HuH-7.5 (cell line): ENCODE results near the gene CHST10.

ENCODE experiments used
- DNase-seq: peaks from one replicate; pipeline ENCODE4 v3.0.0; 2011; ENCODE audit warnings: low spot score

Gene CHST10

GRCh38 chr2:100413571-100413970, 3.9 kb downstream of the CHST10 start:
- DNase-seq: no peak

GRCh38 chr2:100412881-100413321, 4.6 kb downstream of the CHST10 start:
- DNase-seq: no peak

GRCh38 chr2:100412466-100412865, 5.0 kb downstream of the CHST10 start:
- DNase-seq: no peak

DNA sequence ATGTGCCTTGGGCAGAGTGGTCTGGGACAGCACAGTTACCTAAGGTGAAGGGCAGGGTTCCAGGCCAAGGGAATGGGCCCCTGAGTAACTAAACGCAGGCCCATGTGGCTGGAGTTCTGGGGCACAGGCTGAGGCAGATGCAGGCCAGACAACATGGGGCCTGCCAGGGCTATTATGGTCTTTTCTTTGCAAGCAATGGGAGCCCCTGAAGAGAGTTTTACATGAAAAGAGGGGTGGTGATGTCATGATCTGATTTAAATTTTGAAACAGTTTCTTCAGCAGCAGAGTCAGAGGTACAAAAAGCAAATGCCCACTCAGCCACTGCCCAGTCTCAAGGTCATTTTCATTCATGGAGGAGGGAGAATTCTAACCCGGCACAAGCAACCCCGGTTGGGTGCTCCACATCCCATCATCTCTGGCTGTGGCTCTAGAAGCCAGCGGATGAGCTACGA, 5.6 kb downstream of the CHST10 start:
- DNase-seq: no peak

GRCh38 chr2:100409975-100410647, 7.4 kb downstream of the CHST10 start:
- DNase-seq: no peak

DNA sequence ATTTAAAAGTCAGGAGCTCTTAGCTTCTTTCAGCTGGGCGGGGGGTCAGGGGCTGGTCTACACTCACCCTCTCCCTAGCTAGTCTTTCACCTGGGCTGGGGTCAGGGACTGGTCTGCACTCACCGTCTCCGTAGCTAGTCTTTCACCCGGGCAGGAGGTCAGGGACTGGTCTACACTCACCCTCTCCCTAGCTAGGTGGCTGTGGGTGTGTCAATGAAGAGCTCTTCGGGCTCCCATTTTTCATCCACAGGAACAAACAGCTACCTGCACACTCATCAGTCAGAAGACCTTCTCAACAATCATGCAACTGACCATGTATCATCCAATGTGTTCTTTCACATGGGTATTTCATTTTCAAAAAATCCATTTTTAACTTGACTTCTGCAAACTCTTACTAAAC, 8.0 kb downstream of the CHST10 start:
- no peak for DNase-seq

GRCh38 chr2:100408941-100409340, 8.5 kb downstream of the CHST10 start:
- no peak for DNase-seq

DNA sequence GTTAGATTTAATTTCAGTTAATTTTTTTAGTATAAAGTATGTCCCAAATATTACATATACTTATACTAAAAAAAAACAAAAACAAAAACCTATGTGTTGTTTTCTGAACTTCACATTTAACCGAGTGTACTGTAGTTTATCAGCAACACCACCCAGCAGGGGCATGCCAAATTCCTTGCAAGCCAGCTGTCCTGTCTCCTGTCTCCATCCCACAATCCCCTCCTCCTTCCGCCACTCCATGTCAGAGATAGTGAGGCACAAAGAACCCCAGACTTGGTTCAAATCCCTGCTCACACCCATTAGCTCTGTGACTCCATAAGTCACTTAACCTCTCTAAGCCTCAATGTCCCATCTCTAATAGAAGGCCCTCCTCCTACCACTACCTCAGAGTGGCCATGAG, 9.4 kb downstream of the CHST10 start:
- DNase-seq: no peak

GRCh38 chr2:100407563-100407962, 9.9 kb downstream of the CHST10 start:
- DNase-seq: no peak

- DNase-seq: no peak
These were observed 10.4 kb downstream of the CHST10 start for GRCh38 chr2:100407073-100407472.

- DNase-seq: no peak
These were observed 11.4 kb downstream of the CHST10 start for GRCh38 chr2:100406120-100406508.

DNA sequence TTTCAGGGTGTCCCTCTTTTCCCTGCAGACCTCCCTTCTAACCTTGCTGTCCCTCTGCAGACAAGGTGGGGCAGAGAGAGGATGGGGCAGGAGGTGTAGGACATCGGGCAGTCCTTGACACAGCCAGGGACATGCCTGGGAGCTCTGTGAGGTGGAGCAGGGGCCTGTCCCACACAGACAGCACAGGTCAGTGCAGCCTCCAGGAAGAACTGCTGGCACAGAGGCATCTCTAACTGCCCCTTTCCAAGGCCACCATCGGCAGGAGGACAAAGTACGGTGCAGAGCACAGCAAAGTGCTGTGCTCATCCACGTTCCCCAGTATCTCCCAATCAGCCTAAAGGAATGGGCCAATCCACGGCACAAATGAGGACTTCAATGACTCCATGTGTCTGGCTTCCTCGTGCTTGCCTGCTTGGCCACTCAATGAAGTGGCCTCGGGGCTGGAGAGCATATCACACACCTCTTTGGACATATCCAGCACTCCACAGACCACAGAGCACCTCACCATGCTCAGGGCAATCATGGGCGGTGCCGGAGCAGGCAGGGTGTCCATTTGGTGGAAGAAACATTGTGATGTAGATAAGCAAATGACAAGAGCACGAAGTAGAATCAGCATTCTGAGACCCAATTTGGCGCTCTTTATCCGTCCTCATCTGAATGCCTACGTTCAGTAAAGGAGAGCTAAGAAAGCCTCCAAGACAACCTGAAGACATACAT, 11.9 kb downstream of the CHST10 start:
- DNase-seq: no peak

DNA sequence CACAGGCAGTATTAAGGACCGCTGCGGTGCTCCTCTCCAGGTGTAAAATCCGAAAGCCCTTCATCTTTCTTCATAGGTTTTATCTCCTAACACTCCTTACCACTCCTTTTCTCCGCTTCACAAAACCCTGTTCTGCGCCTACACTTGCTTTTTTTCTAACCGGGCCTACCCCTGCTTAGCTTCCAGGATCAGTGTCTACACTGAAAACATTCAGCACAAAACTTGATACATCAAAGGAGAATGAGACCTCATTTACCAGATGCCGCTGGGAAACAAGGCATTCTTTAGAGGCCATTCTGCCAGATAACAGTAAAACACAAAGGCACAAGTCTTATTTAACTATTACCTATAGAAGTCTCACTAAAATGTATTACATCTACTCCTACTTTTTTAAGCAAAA, 13.1 kb downstream of the CHST10 start:
- DNase-seq: no peak

DNA sequence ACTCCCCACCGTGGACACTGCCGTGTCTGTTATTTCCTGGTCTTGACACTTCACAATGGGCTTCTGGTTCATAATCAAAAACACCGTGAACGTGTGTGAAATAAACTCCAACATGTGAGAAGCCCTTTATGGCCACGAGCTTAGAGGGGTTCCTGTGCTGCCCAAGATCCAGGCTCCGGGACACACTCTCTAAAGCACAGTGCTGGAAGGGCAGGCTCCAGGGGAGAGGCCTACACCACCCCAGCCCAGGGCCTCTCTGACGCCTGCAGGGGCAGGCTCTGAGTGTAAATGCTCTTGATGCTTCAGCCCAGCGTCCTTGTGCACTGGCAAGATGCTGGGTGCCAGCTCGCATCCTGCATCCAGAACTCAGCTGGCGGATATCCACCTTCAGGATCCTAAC, 13.7 kb downstream of the CHST10 start:
- no peak for DNase-seq

DNA sequence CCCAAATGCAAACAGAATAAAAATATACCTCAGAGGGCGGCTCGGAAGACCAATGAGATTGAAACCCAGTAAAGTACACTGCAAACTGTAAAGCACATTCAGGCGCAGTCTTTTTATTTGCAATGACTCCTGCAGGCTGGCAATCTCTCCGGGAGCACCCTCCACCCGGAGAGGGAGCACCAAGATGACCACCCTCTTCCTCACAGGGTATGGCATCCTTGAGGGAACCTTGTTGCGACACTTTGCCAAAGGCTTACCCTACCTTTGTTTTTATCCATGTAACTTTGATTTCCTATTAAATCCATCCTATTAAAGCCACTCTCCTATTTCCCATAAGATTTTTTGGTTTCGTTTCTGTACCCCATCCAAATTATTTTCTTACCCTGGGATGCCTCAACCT, 16.2 kb downstream of the CHST10 start:
- DNase-seq: no peak

- no peak for DNase-seq
These were observed 17.8 kb downstream of the CHST10 start for GRCh38 chr2:100399714-100400113.

- no peak for DNase-seq
These were observed 19.5 kb downstream of the CHST10 start for GRCh38 chr2:100397976-100398375.

GRCh38 chr2:100397118-100397860, 20.2 kb downstream of the CHST10 start:
- no peak for DNase-seq

DNA sequence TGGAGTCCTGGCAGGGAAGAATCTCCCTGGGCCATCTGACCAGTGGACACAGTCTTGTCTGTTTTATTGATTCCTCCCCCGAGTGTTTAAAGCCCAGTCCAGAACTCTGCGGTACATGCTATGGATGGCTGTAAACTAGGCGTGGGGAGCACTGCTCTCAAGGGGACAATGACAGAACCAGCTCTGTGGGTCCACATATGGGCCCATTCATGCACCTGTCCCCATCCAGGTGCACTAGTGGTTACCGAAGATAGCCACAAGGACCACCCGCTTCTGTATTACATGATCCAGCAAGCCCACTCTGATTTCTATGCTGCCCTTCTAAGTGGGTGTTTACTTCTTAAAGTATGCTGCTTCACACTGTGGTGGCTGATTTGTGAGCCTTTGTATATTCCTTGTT, 21.0 kb downstream of the CHST10 start:
- DNase-seq: no peak

DNA sequence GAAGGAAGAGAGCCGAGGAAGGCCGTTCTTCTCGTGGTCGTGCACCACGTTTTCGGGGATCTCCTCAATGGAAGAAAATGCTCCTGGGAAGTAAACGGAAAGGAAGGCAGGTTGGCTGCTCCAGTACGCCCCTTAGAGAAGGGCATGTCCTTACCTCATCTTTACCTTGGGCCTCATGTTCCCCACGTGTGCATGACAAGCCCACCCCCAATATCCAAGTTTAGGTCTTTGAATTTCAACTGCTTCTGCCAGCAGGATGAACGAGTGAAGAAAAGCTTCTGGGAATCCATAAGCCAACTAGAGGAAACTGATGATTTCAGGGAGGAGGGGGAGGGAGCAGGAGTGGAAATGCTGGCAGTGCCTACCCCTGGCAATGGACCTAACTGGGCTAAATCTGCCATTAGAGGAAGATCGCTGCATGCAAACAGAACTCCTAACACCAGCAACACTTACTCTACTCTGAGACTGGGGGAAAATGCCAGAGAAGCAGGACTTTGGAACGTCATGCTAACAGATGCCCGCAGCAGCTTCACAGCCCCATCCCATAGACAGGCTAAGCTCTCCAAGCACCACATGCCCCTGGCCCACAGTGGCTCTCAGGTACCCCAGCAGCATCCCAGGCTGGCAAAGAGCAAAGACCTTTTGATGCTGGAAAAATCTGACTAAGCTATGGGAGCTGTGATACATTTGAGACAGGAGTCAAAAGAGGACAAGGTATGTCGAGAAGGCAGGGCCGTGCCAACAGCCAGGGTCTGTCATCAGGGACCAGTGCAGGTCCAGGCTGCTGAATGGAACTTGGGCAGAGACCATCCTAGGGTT, 21.7 kb downstream of the CHST10 start:
- no peak for DNase-seq

DNA sequence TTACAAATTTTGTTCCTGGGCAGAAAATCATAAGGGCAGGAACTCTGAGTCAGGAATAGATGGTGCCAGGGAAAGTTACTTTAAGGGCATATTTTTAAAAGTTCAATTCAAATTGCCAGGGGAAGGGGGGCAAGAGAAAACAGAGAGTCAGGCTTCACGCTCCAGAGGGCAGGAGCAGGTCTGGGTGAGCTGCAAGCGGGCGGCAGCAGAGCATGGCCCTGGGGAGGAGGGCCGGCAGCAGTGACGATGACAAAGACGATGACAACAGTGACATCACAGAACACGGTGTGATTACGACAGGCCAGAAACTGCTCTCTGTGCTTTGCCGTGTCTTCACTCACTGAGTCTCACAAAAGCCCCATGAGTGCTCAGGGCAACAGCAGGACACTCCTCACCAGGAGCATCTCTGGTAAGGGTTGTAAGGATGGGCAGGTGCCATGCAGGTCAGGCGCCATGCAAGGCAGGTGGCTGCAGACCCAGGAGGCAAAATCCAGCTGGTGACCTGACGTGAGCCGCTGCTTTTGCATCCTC, 23.3 kb downstream of the CHST10 start:
- DNase-seq: no peak

DNA sequence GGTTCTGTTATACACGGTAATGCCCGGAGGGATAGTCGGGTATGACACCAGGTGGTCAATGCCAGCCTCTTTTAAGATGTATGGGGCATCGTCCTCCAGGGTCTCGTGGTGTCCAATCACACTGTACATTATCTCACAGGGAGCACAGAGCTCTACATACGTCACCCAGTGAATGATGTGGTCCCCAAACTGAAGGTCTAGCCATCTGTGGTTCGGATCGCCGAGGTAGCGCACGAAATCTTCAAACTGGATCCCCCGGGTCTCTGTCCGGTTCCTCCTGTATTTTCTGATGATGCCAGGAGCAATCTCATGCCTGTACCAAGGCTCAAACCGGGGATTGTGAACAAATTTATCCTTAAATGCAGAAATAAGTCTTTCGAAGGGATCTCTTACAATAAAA, 24.1 kb downstream of the CHST10 start:
- DNase-seq: no peak
